ENCODE results near the gene TMSB10.
"Not testable (repeated sequence)": the region's sequence is repeated elsewhere in the genome, so short reads cannot be mapped to it uniquely, and the experiment has no call there.

- TF ChIP-seq CTCF (conservative IDR thresholded peaks at IDR 0.05 in 1 of 2, IDR thresholded peaks at IDR 0.05 in 1 of 2; ENCODE audit: low read depth in 1 of 2, low read length in 2 of 2); EZH2 (IDR thresholded peaks at IDR 0.05; ENCODE audit: low read length, missing control alignments): not testable (repeated sequence)
These were observed 32.8 kb upstream of the TMSB10 start for GRCh38 chr2:84872691-84873090.
